Measurements from ENCODE around the gene MAN1C1. TPM values are rescaled to one million over a fixed set of nuclear protein-coding genes. Genes with fewer than 3 reads are reported as not detected.

Gene MAN1C1
- total RNA-seq, 2 experiments from 2014 or later = 3.7 to 4.4 TPM

- no peak overlapping the region for H3K27ac Mint-ChIP-seq
- H3K4me3 Mint-ChIP-seq = no peak overlapping the region
- no peaks in the 10 kb centered on the region for H3K9me3 Mint-ChIP-seq
- ATAC-seq (no peak), DNase-seq (no peak)
- intact Hi-C loops (cut with micrococcal nuclease) = no loop called here
- CTCF ChIA-PET = no interaction called here
- H3K4me1 Mint-ChIP-seq (ENCODE audit: low read depth) = peaks cover 20% of the 10 kb centered on the region
- H3K27me3 Mint-ChIP-seq = no peaks in the 10 kb centered on the region
- TF ChIP-seq CTCF (IDR thresholded peaks at IDR 0.05) = no peak
- no peaks in the 10 kb centered on the region for H3K36me3 Mint-ChIP-seq (ENCODE audit: low read depth)
- POLR2A ChIA-PET = no interaction called here
Observed at GRCh38 chr1:25576459-25577133, 40.0 kb upstream of the MAN1C1 start.

GRCh38 chr1:25577134-25577920, 39.3 kb upstream of the MAN1C1 start:
- Mint-ChIP-seq H3K27me3 (no peaks in the 10 kb centered on the region), H3K27ac (no peak overlapping the region), H3K36me3 (ENCODE audit: low read depth) (no peaks in the 10 kb centered on the region), H3K4me1 (ENCODE audit: low read depth) (peaks cover 14% of the 10 kb centered on the region), H3K9me3 (no peaks in the 10 kb centered on the region), H3K4me3 (no peak overlapping the region)
- ChIA-PET POLR2A (no interaction called here), CTCF (no interaction called here)
- intact Hi-C loops (cut with micrococcal nuclease) = no loop called here
- no peak for TF ChIP-seq CTCF (IDR thresholded peaks at IDR 0.05)
- DNase-seq (no peak), ATAC-seq (no peak)

- intact Hi-C loops (cut with micrococcal nuclease) = no loop called here
- POLR2A ChIA-PET = interaction anchor here (0.7 to 1.6 kb wide), 5 partner anchors 12 to 163 kb away, joined by 3 to 4 read pairs (median 3); no protein-coding TSS in a partner anchor
Observed at GRCh38 chr1:25579292-25580252, 37.0 kb upstream of the MAN1C1 start.

GRCh38 chr1:25580927-25581326, 35.7 kb upstream of the MAN1C1 start:
- H3K27me3 Mint-ChIP-seq = no peaks in the 10 kb centered on the region
- CTCF ChIA-PET = interaction anchor here (1.4 to 3.8 kb wide), 6 partner anchors 8 to 93 kb away, joined by 4 to 23 read pairs (median 8); no protein-coding TSS in a partner anchor
- no peak for DNase-seq
- H3K4me1 Mint-ChIP-seq (ENCODE audit: low read depth) = no peaks in the 10 kb centered on the region
- no peak overlapping the region for H3K4me3 Mint-ChIP-seq
- intact Hi-C loops (cut with micrococcal nuclease) = no loop called here
- H3K27ac Mint-ChIP-seq = no peak overlapping the region
- POLR2A ChIA-PET = interaction anchor here (0.6 kb wide), 1 partner anchor 258 kb away, joined by 3 read pairs; no protein-coding TSS in a partner anchor
- no peaks in the 10 kb centered on the region for H3K36me3 Mint-ChIP-seq (ENCODE audit: low read depth)
- no peak for TF ChIP-seq CTCF (IDR thresholded peaks at IDR 0.05)
- no peaks in the 10 kb centered on the region for H3K9me3 Mint-ChIP-seq
- ATAC-seq = no peak

More at GRCh38 chr1:25579292-25580252, 37.0 kb upstream of the MAN1C1 start:
- H3K4me1 Mint-ChIP-seq (ENCODE audit: low read depth) = peaks cover under 1% of the 10 kb centered on the region
- ATAC-seq (no peak), DNase-seq (no peak)
- H3K9me3 Mint-ChIP-seq = no peaks in the 10 kb centered on the region
- no peak overlapping the region for H3K27ac Mint-ChIP-seq
- no peaks in the 10 kb centered on the region for H3K27me3 Mint-ChIP-seq
- TF ChIP-seq CTCF (IDR thresholded peaks at IDR 0.05) = no peak
- H3K4me3 Mint-ChIP-seq = no peak overlapping the region
- CTCF ChIA-PET = interaction anchor here (1.1 to 3.5 kb wide), 11 partner anchors 10 to 316 kb away, joined by 3 to 16 read pairs (median 4); no protein-coding TSS in a partner anchor
- no peaks in the 10 kb centered on the region for H3K36me3 Mint-ChIP-seq (ENCODE audit: low read depth)
